ENCODE measurements around the gene TRIM37.

- TF ChIP-seq CTCF (IDR thresholded peaks at IDR 0.05; ENCODE audit: insufficient read depth, low read length) (no peak), POLR2AphosphoS5 (IDR thresholded peaks at IDR 0.05; ENCODE audit: low read depth) (no peak)
Observed at GRCh38 chr17:59067756-59068155, 38.9 kb downstream of the TRIM37 start.

Data from HL-60 (cell line).